ENCODE data around the gene PRR14. TPM values are rescaled to one million over a fixed set of nuclear protein-coding genes. Genes with fewer than 3 reads are reported as not detected.

Gene PRR14
- total RNA-seq: 10 to 100 TPM; 90.1 to 93.3 TPM

- no peaks in the 10 kb centered on the region for H3K9me3 Mint-ChIP-seq
- DNase-seq: peak; percentile 99
- H3K27me3 Mint-ChIP-seq: no peaks in the 10 kb centered on the region
- H3K27ac Mint-ChIP-seq: peak within 1 kb of the TSS; percentile 97
- H3K4me1 Mint-ChIP-seq: peaks cover 32% of the 10 kb centered on the region
- H3K36me3 Mint-ChIP-seq: peaks cover 23% of the 10 kb centered on the region
- H3K4me3 Mint-ChIP-seq: peak within 1 kb of the TSS; percentile 97
Measured at GRCh38 chr16:30650369-30651123, at the start of gene PRR14. Gene PRR14 (plus strand): TSS chr16:30650960. CDS start chr16:30651646, 686 bp downstream.

GRCh38 chr16:30601966-30602365 lies 48.8 kb upstream of the PRR14 start:
- Mint-ChIP-seq H3K36me3 (peaks cover 16% of the 10 kb centered on the region), H3K4me3 (no peak overlapping the region), H3K4me1 (peaks cover 5% of the 10 kb centered on the region), H3K27ac (no peak overlapping the region), H3K27me3 (no peaks in the 10 kb centered on the region), H3K9me3 (no peaks in the 10 kb centered on the region)
- no peak for DNase-seq

DNA sequence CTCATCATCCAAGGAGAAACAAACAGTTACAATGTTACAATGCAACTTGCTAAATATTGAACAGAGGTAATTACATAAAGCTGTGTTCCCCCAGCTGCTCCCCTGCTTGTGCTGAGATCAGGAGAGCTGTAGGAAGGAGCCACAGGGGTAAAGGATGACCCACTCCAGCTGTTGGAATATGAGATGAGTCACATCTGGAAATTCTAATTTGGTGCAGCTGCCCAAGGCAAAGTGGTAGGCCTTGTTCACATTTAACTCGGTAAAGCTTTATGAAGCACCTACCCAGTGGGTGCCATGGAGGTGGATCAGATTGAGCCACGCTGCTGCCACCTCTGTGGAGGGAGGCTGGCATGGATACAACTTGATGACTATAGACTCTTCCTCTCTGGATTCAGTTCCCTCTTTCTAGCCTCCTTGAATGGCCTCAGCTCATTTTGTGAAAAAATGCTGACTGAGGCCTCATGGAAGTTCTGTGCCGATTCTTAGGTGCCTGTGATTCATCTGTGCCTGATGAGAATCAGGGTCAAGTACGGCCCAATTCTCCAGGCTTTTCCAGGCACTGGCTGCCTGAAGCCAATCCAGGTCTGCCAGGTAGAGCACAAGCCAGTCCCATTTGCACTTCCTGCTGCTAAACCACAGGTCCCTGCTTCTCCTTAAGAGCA lies 48.0 kb upstream of the PRR14 start:
- Mint-ChIP-seq H3K4me3 (no peak overlapping the region), H3K27ac (peak overlapping the region; percentile 35)

DNA sequence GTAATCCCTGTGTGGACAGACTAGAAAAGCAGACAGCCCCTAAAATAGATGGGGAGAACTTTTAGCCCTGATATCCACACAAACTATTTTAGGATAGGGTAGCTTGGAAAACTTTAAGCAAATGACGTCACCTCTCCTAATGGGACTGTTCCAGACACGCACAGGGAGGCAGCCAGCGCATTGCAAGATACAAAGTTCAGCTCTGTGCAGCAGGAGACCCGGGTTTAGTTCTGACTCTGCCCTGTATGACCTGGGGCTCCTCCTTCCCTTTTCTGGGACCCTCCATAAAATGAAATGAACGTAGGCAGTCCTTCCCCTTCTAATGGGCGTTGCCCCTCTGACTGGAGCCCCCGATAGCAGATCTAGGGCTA lies 46.8 kb upstream of the PRR14 start:
- Mint-ChIP-seq H3K9me3 (no peaks in the 10 kb centered on the region), H3K27me3 (no peaks in the 10 kb centered on the region), H3K4me3 (no peak overlapping the region), H3K4me1 (peaks cover 8% of the 10 kb centered on the region), H3K27ac (no peak overlapping the region), H3K36me3 (peaks cover 26% of the 10 kb centered on the region)
- DNase-seq: no peak

More for the DNA sequence above, 48.0 kb upstream of the PRR14 start:
- Mint-ChIP-seq H3K4me1 (peaks cover 6% of the 10 kb centered on the region), H3K9me3 (no peaks in the 10 kb centered on the region), H3K27me3 (no peaks in the 10 kb centered on the region), H3K36me3 (peaks cover 19% of the 10 kb centered on the region)
- DNase-seq: no peak

DNA sequence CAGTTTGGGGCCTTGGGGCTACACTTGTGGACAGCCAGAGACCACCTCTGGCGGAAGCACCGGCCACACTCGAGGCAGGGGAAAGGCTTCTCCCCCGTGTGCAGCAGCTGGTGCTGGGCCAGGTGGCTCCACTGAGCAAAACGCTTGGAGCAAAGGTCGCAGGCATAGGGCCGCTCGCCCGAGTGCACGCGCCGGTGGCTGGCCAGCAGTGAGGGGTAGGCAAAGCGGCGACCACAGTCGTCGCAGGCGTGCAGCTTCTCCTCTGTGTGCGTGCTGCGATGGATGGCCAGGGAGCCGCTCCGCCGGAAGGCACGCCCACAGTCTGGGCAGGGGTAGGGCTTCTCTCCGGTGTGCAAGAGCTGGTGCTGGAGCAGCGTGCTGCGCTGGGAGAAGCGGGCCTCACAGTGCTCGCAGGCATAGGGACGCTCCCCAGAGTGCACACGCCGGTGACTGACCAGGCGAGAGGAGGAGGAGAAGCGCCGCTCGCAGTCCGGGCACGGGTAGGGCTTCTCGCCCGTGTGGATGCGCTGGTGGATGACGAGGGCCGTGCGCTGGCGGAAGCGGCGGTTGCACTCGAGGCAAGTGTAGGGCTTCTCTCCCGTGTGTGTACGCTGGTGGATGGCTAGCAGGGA lies 46.3 kb upstream of the PRR14 start:
- Mint-ChIP-seq H3K36me3 (peaks cover 28% of the 10 kb centered on the region), H3K27me3 (no peaks in the 10 kb centered on the region), H3K27ac (no peak overlapping the region), H3K4me3 (no peak overlapping the region), H3K4me1 (peaks cover 11% of the 10 kb centered on the region), H3K9me3 (no peaks in the 10 kb centered on the region)
- no peak for DNase-seq

DNA sequence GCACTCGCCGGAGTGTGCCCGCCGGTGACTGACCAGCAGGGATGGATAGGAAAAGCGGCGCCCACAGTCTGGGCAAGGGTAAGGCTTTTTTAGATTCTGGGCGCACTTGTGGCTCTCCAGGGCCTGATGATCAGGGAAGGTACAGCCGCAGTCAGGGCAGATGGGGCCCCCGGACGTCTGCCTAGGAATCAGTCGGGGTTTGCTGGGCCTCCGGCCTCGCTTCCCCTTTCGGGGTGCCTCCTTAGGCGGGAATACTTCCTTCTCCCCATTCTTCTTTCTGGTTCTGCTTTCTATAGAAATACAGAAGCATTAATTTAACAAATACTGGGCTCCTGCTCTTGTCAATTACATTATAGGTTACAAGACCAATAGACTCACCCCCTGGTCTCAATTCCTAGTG lies 45.6 kb upstream of the PRR14 start:
- Mint-ChIP-seq H3K27me3 (no peaks in the 10 kb centered on the region), H3K36me3 (peaks cover 28% of the 10 kb centered on the region), H3K4me1 (peaks cover 11% of the 10 kb centered on the region), H3K9me3 (no peaks in the 10 kb centered on the region), H3K4me3 (no peak overlapping the region), H3K27ac (no peak overlapping the region)
- no peak for DNase-seq

DNA sequence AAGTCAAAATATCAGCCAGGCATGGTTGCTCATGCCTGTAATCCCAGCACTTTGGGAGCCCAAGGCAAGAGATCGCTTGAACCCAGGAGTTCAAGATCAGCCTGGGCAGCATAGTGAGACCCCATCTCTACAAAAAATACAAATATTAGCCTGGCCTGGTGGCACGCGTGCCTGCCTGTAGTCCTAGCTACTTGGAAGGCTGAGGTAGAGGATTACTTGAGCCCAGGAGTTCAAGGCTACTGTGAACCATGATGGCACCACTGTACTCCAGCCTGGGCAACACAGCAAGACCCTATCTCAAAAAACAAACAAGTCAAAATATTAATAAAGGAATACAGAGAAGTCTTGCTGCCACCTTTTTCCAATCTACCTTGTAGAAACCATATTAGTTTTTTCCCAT lies 44.8 kb upstream of the PRR14 start:
- Mint-ChIP-seq H3K9me3 (no peaks in the 10 kb centered on the region), H3K27me3 (no peaks in the 10 kb centered on the region), H3K27ac (no peak overlapping the region), H3K4me1 (peaks cover 17% of the 10 kb centered on the region), H3K36me3 (peaks cover 28% of the 10 kb centered on the region), H3K4me3 (no peak overlapping the region)
- DNase-seq: no peak

- H3K9me3 Mint-ChIP-seq: no peaks in the 10 kb centered on the region
- H3K27me3 Mint-ChIP-seq: no peaks in the 10 kb centered on the region
- peaks cover 23% of the 10 kb centered on the region for H3K36me3 Mint-ChIP-seq
- H3K4me3 Mint-ChIP-seq: peak overlapping the region; percentile 91
- H3K27ac Mint-ChIP-seq: peak overlapping the region; percentile 94
- peak; percentile 56 for DNase-seq
- H3K4me1 Mint-ChIP-seq: peaks cover 17% of the 10 kb centered on the region
Measured at GRCh38 chr16:30609002-30609925, 41.5 kb upstream of the PRR14 start.

DNA sequence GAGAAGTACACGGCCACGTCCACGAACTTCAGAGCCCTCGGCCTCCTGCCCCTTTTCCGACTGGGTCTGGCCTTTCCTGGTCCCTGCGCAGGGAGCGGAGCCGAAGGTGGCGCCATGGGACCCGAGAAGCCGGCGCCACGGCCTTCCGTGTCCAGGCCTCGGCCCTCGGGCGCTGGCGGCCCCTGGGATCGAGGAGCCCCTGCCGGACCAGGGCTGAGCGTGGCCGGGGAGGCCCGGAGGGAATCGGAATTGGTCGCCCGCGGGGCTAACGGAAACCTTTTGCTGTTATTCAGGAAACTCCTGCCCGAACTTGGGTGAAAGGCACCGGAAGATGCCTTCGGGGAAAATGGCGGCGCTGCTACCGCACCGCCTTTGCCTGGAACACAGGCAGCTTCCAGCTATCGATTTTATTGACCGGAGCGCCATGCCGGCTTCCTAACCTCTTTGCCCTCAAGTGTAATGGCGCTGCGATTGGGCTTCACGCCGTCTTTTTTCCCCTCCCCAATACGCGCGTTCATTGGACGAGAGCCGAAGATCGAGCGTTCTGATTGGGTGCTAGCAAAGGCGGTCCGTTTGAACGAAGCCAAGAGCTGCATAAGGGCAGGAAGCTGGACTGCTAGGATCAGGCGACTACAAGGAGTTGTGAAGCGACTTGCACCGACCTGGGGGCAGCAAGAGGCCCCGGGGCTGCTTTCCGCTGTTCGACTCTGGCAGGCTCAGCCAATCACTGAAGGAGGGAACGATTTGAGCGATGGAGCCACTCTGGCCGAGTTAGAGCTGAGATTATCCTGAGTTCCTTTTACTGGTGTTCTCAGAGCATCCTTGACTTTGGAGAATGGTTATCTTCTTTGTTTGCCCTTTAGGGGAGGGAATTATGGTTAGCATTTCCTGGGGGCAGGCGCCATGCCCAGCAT lies 40.6 kb upstream of the PRR14 start, which contains the start of gene ZNF689:
Gene ZNF689, minus strand, starts transcription at position 464 of the 914 bp plus-strand sequence. Its CDS starts 348 bp downstream, at position 116.
- peaks cover 17% of the 10 kb centered on the region for H3K4me1 Mint-ChIP-seq
- no peaks in the 10 kb centered on the region for H3K27me3 Mint-ChIP-seq
- peaks cover 16% of the 10 kb centered on the region for H3K36me3 Mint-ChIP-seq

GRCh38 chr16:30615358-30616091 lies 35.2 kb upstream of the PRR14 start:
- DNase-seq: peak; percentile 77
- H3K36me3 Mint-ChIP-seq: no peaks in the 10 kb centered on the region
- H3K4me3 Mint-ChIP-seq: no peak overlapping the region
- no peak overlapping the region for H3K27ac Mint-ChIP-seq
- H3K27me3 Mint-ChIP-seq: no peaks in the 10 kb centered on the region
- H3K4me1 Mint-ChIP-seq: peaks cover 7% of the 10 kb centered on the region
- H3K9me3 Mint-ChIP-seq: no peaks in the 10 kb centered on the region

More for the DNA sequence above, 40.6 kb upstream of the PRR14 start, which contains the start of gene ZNF689:
- Mint-ChIP-seq H3K4me3 (peak within 1 kb of the TSS; percentile 91), H3K27ac (peak within 1 kb of the TSS; percentile 94), H3K9me3 (no peaks in the 10 kb centered on the region)
- DNase-seq: peak; percentile 92

GRCh38 chr16:30619202-30619601 lies 31.6 kb upstream of the PRR14 start:
- Mint-ChIP-seq H3K9me3 (no peaks in the 10 kb centered on the region), H3K4me1 (peaks cover 3% of the 10 kb centered on the region), H3K27me3 (peaks cover 5% of the 10 kb centered on the region), H3K27ac (no peak overlapping the region), H3K4me3 (no peak overlapping the region), H3K36me3 (no peaks in the 10 kb centered on the region)
- DNase-seq: no peak

DNA sequence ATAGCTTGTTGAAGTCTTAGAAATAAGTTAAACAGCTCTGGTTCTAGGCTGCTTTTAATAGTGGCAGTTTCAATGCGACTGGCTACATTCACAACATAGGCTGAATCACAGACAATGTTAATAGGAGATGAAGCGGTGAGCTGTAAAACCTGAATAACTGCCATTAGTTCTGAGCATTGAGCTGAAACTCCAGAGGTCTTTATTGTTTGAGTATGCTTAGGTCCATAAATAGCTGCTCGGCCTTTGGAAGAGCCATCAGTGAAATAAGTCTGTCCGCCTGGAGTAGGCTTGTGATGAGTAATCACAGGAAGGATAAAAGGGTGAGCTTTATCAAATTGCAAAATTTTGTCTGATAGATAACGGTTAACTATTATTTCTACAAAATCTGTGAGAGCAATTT lies 31.1 kb upstream of the PRR14 start:
- Mint-ChIP-seq H3K4me3 (no peak overlapping the region), H3K36me3 (no peaks in the 10 kb centered on the region), H3K27ac (no peak overlapping the region), H3K4me1 (peaks cover 3% of the 10 kb centered on the region), H3K27me3 (peaks cover 5% of the 10 kb centered on the region), H3K9me3 (no peaks in the 10 kb centered on the region)
- DNase-seq: no peak

- Mint-ChIP-seq H3K4me3 (no peak overlapping the region), H3K9me3 (no peaks in the 10 kb centered on the region), H3K36me3 (no peaks in the 10 kb centered on the region), H3K27me3 (peaks cover 5% of the 10 kb centered on the region), H3K27ac (no peak overlapping the region), H3K4me1 (peaks cover 3% of the 10 kb centered on the region)
- DNase-seq: no peak
Measured at GRCh38 chr16:30620169-30620568, 30.6 kb upstream of the PRR14 start.
